GM06990 (cell line): Measurements from ENCODE around the gene HS3ST5.
A peak's percentile ranks its signal among the peaks of the same experiment; 100 is the strongest.

ENCODE experiments used
- DNase-seq: peaks from one replicate; pipeline ENCODE4 v3.0.0-alpha.2; 2011; ENCODE audit not compliant: insufficient read length; ENCODE audit errors: extremely low read depth
- H3K27me3 ChIP-seq: replicated peaks from 2 replicates; pipeline ENCODE4 v1.6.0; 2011; ENCODE audit warnings: low read length; ENCODE audit not compliant: control insufficient read depth, insufficient read depth
- H3K36me3 ChIP-seq: 2 replicates; pipeline ENCODE4 v1.5.1; 2011; ENCODE audit warnings: low read length; ENCODE audit not compliant: control insufficient read depth, insufficient read depth
- H3K4me3 ChIP-seq: replicated peaks from 2 replicates; pipeline ENCODE4 v1.5.1; 2011; ENCODE audit warnings: low read depth, mild to moderate bottlenecking, control low read depth, low read length
- TF ChIP-seq, protein P1 (sequence below): IDR thresholded peaks from 2 replicates; pipeline ENCODE4 v1.5.1; 2011; ENCODE audit warnings: low read length, control low read depth, mild to moderate bottlenecking, inconsistent platforms; ENCODE audit not compliant: insufficient read depth, poor library complexity, severe bottlenecking

Gene HS3ST5

GRCh38 chr6:114101255-114101654 lies 241.6 kb downstream of the HS3ST5 start:
- Histone ChIP-seq H3K27me3 (peaks cover 2% of the 10 kb centered on the region; the same call in 1 of the 2 replicates), H3K36me3 (no peaks in the 10 kb centered on the region), H3K4me3 (no peak overlapping the region)
- DNase-seq = no peak
- TF ChIP-seq, protein P1, sequence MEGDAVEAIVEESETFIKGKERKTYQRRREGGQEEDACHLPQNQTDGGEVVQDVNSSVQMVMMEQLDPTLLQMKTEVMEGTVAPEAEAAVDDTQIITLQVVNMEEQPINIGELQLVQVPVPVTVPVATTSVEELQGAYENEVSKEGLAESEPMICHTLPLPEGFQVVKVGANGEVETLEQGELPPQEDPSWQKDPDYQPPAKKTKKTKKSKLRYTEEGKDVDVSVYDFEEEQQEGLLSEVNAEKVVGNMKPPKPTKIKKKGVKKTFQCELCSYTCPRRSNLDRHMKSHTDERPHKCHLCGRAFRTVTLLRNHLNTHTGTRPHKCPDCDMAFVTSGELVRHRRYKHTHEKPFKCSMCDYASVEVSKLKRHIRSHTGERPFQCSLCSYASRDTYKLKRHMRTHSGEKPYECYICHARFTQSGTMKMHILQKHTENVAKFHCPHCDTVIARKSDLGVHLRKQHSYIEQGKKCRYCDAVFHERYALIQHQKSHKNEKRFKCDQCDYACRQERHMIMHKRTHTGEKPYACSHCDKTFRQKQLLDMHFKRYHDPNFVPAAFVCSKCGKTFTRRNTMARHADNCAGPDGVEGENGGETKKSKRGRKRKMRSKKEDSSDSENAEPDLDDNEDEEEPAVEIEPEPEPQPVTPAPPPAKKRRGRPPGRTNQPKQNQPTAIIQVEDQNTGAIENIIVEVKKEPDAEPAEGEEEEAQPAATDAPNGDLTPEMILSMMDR = no peak

GRCh38 chr6:114100215-114100994 lies 242.4 kb downstream of the HS3ST5 start:
- no peak overlapping the region for H3K4me3 ChIP-seq

GRCh38 chr6:114096561-114097172 lies 246.2 kb downstream of the HS3ST5 start:
- Histone ChIP-seq H3K36me3 (no peaks in the 10 kb centered on the region), H3K27me3 (no peaks in the 10 kb centered on the region; the same call in 1 of the 2 replicates), H3K4me3 (no peak overlapping the region)
- no peak for DNase-seq
- TF ChIP-seq, protein P1 = peak; percentile 67

More at GRCh38 chr6:114100215-114100994, 242.4 kb downstream of the HS3ST5 start:
- Histone ChIP-seq H3K36me3 (no peaks in the 10 kb centered on the region), H3K27me3 (peaks cover 2% of the 10 kb centered on the region; the same call in 1 of the 2 replicates)
- TF ChIP-seq, protein P1 = no peak
- DNase-seq = no peak

DNA sequence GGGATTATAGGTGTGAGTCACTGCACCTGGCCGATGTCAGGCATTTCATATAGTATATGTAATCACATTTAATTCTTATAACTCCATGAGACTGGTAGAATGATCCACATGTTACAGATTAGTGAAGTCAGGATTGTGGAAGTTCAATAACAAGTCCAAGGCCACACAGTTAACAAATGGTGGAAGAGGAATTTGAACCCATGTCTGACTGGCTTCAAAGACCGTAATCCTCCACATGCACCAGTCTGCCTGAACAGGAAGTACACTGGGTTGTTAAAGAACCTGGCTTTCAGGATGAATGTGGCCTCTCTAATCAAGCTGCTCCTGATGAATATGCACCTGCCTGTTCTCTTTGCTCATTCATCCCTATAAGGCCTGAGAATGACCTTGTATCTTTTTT lies 249.9 kb downstream of the HS3ST5 start:
- DNase-seq = no peak
- H3K27me3 ChIP-seq = no peaks in the 10 kb centered on the region; the same call in 1 of the 2 replicates
- TF ChIP-seq, protein P1 = no peak
- H3K4me3 ChIP-seq = no peak overlapping the region
- no peaks in the 10 kb centered on the region for H3K36me3 ChIP-seq

DNA sequence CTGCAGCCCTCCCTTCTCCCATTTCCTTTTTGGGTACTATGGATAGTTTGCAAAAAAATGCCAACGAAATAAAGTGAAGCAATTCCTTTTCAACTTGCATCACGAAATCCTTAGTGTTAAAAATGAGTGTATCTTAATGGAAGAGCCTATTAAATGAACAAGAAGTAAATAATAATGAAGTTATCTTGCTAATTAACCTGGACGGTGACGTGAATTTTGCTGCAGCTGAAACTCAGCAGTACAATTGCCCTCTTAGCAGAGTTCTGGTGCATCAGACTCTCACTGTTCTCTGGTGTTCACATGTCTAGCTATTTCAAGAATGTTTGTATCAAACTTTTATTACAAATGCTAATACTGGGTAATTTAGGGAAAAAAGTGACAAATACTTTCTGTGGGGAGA lies 252.2 kb downstream of the HS3ST5 start:
- H3K27me3 ChIP-seq = no peaks in the 10 kb centered on the region; the same call in 1 of the 2 replicates
- H3K36me3 ChIP-seq = no peaks in the 10 kb centered on the region
- TF ChIP-seq, protein P1 = no peak
- H3K4me3 ChIP-seq = no peak overlapping the region
- DNase-seq = no peak
